ENCODE measurements around the gene VSIG8.

The VSIG8 gene

DNA sequence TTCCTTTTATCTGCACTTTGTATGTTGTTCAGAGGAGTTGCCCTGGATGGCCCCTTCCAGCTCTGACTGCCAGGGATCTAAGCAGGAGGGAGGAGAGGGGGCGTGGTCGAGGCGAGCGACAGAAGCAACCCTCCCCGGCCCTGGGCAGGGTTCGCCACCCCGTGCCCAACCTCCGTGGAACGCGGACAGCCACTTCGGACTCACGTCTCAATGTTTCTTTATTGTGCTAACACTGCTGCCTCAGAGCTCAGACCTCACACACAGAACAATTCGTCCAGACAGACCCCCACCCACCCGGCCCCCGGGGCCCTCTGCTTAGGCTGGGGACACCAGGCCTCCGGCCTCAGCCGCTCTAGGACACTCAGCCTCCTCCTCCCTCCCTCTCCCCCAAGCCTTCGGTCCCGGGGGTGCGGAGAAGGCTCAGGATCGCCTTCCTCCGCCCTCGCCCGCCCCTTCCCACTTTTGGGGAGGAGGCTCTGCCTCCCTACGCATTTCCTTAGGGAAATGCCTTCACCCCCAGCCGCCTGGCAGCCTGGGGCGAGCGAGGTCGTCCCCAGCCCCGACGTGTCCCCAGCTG, 8.3 kb downstream of the VSIG8 start:
- peak overlapping the region; percentile 59 for H3K4me3 ChIP-seq (ENCODE audit: low read length)
- H3K9ac ChIP-seq (ENCODE audit: low read length) = no peak overlapping the region
- no peak overlapping the region for H3K27ac ChIP-seq (ENCODE audit: low read length)

DNA sequence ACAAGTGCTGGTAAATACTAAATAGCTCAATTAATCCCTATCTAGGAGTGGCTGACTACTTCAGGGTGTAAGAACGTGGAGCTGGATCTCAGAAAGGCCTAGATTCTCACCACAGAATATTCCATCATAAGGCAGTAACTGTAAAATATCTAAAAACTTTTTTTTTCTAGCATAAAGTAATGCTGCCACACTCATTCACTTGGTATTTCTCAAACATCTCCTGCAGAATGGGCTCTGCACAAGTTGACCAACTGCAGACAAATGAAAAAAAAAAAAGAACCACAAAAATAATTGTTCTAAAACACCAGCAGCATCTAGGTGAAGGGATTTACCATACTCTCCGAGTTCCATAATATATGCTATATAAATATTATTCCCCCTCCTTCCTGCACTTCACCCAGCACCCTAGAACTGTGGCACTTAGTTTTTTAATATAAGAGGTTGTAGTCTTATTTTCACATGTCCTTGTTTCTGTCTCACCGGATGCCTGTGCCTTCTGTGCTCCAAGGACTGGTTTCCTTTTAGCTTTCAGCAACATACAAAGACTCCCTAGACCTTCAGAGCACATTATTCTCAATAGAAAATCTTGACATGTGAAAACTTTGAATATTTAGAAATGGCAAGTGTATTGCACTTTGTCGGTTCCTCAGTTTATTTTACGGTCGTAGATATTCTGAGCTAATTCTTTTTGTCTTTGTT, 8.9 kb downstream of the VSIG8 start:
- H3K9ac ChIP-seq (ENCODE audit: low read length) = no peak overlapping the region
- H3K36me3 ChIP-seq (ENCODE audit: control insufficient read depth, low read depth, low read length) = no peaks in the 10 kb centered on the region
- H3K4me3 ChIP-seq (ENCODE audit: low read length) = peak overlapping the region; percentile 59
- H3K27ac ChIP-seq (ENCODE audit: low read length) = no peak overlapping the region
- no peaks in the 10 kb centered on the region for H3K9me3 ChIP-seq (ENCODE audit: control insufficient read depth, low read depth, low read length)
- no peaks in the 10 kb centered on the region for H3K4me1 ChIP-seq (ENCODE audit: control insufficient read depth, low read depth, low read length)
- H3K27me3 ChIP-seq (ENCODE audit: control insufficient read depth, insufficient read depth, low read length) = peaks cover 45% of the 10 kb centered on the region

More for the DNA sequence above, 8.3 kb downstream of the VSIG8 start:
- Histone ChIP-seq H3K9me3 (ENCODE audit: control insufficient read depth, low read depth, low read length) (no peaks in the 10 kb centered on the region), H3K36me3 (ENCODE audit: control insufficient read depth, low read depth, low read length) (no peaks in the 10 kb centered on the region), H3K4me1 (ENCODE audit: control insufficient read depth, low read depth, low read length) (no peaks in the 10 kb centered on the region), H3K27me3 (ENCODE audit: control insufficient read depth, insufficient read depth, low read length) (peaks cover 45% of the 10 kb centered on the region)

DNA sequence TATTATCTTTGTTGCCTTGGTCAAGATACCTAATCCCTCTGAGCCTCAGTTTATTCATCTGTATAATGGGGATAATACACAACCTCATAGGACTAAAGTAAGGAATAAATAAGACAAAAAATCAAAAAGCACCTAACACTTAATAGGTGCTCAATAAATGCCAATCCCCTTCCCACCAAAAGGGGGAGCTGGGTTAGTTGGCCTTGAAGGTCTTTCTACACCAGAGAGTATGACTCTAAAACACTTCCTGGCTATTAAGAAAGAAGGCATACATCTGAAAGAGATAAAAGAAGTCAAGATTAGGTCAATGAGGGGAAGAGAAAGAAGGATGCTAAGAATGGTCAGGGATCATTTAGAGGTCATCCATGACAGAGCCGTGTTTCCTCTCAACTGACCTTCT, 11.1 kb downstream of the VSIG8 start:
- Histone ChIP-seq H3K27me3 (ENCODE audit: control insufficient read depth, insufficient read depth, low read length) (peaks cover 39% of the 10 kb centered on the region), H3K9me3 (ENCODE audit: control insufficient read depth, low read depth, low read length) (no peaks in the 10 kb centered on the region), H3K36me3 (ENCODE audit: control insufficient read depth, low read depth, low read length) (no peaks in the 10 kb centered on the region), H3K4me3 (ENCODE audit: low read length) (no peak overlapping the region), H3K9ac (ENCODE audit: low read length) (no peak overlapping the region), H3K4me1 (ENCODE audit: control insufficient read depth, low read depth, low read length) (no peaks in the 10 kb centered on the region), H3K27ac (ENCODE audit: low read length) (no peak overlapping the region)

DNA sequence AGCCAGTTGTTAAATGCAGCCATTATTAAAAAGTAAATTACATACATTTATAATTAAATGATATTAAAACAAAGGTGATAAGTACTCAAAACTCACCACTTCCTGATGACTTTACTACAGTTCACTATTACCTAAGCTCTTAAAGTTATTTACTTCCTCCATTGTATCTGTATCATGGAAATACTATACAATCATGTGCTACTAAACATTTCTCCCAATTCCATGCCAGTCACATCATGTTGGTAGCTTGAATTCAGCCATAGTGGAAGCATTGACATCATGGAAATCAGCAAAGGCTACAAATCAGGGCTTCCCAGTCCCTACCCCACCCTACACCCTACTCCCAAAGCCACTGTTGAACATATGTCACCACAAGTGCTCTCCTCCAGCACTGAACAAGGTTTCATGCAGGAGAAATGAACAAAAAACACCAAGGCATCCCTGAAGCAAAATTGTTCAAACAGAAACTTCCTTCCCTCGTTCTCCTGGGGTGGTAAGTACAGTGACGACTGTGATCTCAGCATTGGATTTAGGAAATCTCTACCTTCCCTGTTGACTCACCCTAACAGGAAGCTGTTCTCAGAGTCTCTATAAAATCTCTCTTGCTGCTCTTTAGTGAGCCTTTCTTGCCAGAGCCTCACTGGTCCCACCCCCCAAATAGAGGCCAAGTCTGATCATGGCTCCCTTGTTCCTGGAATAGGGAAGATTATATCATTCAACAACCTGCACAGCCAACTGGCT, 12.7 kb downstream of the VSIG8 start:
- Histone ChIP-seq H3K9ac (ENCODE audit: low read length) (no peak overlapping the region), H3K4me1 (ENCODE audit: control insufficient read depth, low read depth, low read length) (no peaks in the 10 kb centered on the region), H3K4me3 (ENCODE audit: low read length) (no peak overlapping the region)

DNA sequence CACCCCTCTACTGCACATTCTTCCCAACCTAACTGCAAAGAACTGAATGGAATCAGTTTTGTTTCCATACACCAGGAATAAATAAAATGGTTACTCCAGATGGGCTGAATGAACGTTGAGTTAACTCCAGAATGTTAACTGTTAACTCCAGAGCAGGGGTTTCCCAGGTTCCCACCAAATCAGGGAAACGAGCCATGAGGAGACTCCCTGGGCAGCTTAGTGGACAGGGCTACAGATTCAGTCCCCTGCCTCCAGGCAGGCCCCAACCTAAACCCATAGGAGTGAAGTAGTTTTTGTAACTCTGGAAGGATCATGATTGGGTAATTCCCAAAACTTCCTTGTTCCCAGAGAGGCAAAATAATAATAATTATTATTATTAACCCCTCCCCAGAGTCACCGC, 14.1 kb downstream of the VSIG8 start:
- no peak overlapping the region for H3K9ac ChIP-seq (ENCODE audit: low read length)
- H3K4me3 ChIP-seq (ENCODE audit: low read length) = no peak overlapping the region
- no peaks in the 10 kb centered on the region for H3K9me3 ChIP-seq (ENCODE audit: control insufficient read depth, low read depth, low read length)
- H3K36me3 ChIP-seq (ENCODE audit: control insufficient read depth, low read depth, low read length) = no peaks in the 10 kb centered on the region
- H3K27ac ChIP-seq (ENCODE audit: low read length) = no peak overlapping the region
- peaks cover 8% of the 10 kb centered on the region for H3K27me3 ChIP-seq (ENCODE audit: control insufficient read depth, insufficient read depth, low read length)
- H3K4me1 ChIP-seq (ENCODE audit: control insufficient read depth, low read depth, low read length) = no peaks in the 10 kb centered on the region

More for the DNA sequence above, 12.7 kb downstream of the VSIG8 start:
- no peak overlapping the region for H3K27ac ChIP-seq (ENCODE audit: low read length)
- no peaks in the 10 kb centered on the region for H3K9me3 ChIP-seq (ENCODE audit: control insufficient read depth, low read depth, low read length)
- no peaks in the 10 kb centered on the region for H3K36me3 ChIP-seq (ENCODE audit: control insufficient read depth, low read depth, low read length)
- H3K27me3 ChIP-seq (ENCODE audit: control insufficient read depth, insufficient read depth, low read length) = peaks cover 23% of the 10 kb centered on the region

DNA sequence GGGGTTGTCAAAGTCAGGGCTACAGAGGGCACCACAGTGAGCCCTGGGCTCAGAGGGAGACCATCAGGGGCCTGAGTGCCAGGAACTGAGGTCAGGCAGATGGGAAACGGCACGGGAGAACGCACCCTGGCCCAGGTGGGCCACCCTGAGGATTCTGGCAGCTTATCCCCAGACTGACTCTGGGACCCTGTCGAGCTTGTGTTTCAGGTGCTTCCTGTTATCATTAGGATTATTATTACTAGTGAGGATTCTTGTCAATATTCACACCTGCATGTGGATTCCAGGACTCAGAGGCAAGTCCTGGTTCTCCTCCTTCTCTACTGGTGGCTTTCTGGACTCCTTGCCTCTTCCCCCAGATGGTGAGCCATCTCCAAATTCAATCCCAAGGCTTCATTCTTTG, 15.2 kb downstream of the VSIG8 start:
- no peaks in the 10 kb centered on the region for H3K9me3 ChIP-seq (ENCODE audit: control insufficient read depth, low read depth, low read length)
- no peak overlapping the region for H3K27ac ChIP-seq (ENCODE audit: low read length)
- H3K4me1 ChIP-seq (ENCODE audit: control insufficient read depth, low read depth, low read length) = no peaks in the 10 kb centered on the region
- no peak overlapping the region for H3K9ac ChIP-seq (ENCODE audit: low read length)
- H3K36me3 ChIP-seq (ENCODE audit: control insufficient read depth, low read depth, low read length) = no peaks in the 10 kb centered on the region
- no peak overlapping the region for H3K4me3 ChIP-seq (ENCODE audit: low read length)
- no peaks in the 10 kb centered on the region for H3K27me3 ChIP-seq (ENCODE audit: control insufficient read depth, insufficient read depth, low read length)

DNA sequence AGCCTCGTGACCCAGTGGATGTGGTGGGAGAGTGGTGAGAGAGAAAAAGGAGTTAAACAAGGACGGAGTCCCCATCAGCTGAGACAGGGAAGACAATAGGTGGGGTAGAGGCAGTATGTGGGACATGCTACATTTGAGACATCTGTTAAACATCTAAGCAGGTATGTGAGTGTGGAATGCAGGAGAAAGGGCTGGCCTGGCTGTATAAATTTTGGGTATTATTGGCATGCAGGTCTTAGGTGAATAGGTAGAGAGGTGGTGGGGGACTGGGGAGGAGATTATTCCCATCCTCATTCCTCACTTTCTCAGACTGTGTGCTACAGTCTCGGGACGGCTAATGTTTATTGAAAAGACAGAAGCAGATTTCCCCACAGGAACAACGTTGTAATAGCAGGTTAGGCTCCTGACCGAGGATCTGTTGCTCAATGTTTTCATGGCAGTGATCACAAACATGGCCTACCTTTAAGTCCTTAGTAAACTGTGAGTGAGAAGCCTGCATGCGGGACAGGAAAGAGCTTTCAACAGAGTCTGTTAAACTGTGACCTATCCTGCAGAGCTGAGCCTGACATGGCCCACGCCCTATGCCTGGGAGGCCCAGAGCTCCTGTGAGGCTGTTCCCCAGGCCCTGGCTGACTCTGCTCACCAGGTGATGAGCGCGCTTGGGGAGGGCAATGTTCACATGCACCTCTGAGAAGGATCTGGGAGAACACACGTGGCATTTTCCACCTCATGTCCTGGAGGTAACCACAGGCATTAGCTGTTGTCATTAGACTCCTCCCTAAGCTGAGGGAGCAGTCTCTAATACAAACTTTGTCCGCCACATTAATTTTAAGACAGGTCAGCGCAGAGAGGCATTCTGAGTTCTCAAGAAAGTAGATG, 16.5 kb downstream of the VSIG8 start:
- Histone ChIP-seq H3K4me3 (ENCODE audit: low read length) (no peak overlapping the region), H3K36me3 (ENCODE audit: control insufficient read depth, low read depth, low read length) (no peaks in the 10 kb centered on the region), H3K4me1 (ENCODE audit: control insufficient read depth, low read depth, low read length) (no peaks in the 10 kb centered on the region), H3K27ac (ENCODE audit: low read length) (no peak overlapping the region), H3K9me3 (ENCODE audit: control insufficient read depth, low read depth, low read length) (no peaks in the 10 kb centered on the region), H3K9ac (ENCODE audit: low read length) (no peak overlapping the region), H3K27me3 (ENCODE audit: control insufficient read depth, insufficient read depth, low read length) (no peaks in the 10 kb centered on the region)

DNA sequence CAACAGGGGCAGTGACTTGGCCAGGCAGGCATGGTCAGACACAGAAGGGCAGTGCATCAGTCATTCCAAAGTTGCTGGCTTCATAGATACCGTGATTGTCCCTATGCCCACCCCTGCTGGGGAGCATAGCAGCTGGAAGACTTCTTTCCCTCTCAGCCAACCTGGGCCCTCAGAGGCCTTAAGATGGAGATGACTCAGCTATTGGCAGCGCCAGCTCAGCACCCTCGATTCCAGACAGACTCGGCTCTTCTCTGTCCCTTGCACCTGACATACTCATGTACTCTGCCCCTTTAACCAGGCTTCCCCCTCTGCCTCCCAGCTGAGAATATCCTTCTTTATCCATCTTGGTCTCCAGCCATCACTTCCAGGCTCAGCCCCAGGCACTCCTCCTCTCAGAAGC, 19.0 kb downstream of the VSIG8 start:
- no peaks in the 10 kb centered on the region for H3K4me1 ChIP-seq (ENCODE audit: control insufficient read depth, low read depth, low read length)
- no peak overlapping the region for H3K9ac ChIP-seq (ENCODE audit: low read length)
- no peaks in the 10 kb centered on the region for H3K27me3 ChIP-seq (ENCODE audit: control insufficient read depth, insufficient read depth, low read length)
- H3K27ac ChIP-seq (ENCODE audit: low read length) = no peak overlapping the region
- H3K9me3 ChIP-seq (ENCODE audit: control insufficient read depth, low read depth, low read length) = no peaks in the 10 kb centered on the region
- no peak overlapping the region for H3K4me3 ChIP-seq (ENCODE audit: low read length)
- no peaks in the 10 kb centered on the region for H3K36me3 ChIP-seq (ENCODE audit: control insufficient read depth, low read depth, low read length)

DNA sequence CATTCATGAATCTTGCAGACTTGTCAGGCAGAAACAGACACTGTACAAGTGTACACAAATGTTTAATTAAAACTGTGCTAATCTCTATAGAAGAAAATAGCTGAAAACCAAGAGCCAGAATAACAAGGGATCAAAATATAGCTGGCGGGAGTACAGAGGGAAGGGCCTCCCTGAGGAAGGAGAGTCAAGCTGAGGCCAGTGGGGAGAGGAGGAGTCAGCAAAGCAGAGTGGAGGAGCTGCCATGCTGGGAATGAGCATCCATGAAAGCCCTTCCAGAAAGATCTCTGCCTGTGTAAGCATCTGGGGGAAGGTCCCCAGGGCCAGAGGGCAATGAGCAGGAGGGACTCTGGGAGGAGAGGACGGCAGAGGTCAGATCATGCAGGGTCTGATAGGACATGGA, 20.7 kb downstream of the VSIG8 start:
- H3K27me3 ChIP-seq (ENCODE audit: control insufficient read depth, insufficient read depth, low read length) = no peaks in the 10 kb centered on the region
- no peak overlapping the region for H3K4me3 ChIP-seq (ENCODE audit: low read length)
- H3K4me1 ChIP-seq (ENCODE audit: control insufficient read depth, low read depth, low read length) = no peaks in the 10 kb centered on the region
- no peaks in the 10 kb centered on the region for H3K36me3 ChIP-seq (ENCODE audit: control insufficient read depth, low read depth, low read length)
- H3K27ac ChIP-seq (ENCODE audit: low read length) = no peak overlapping the region
- H3K9ac ChIP-seq (ENCODE audit: low read length) = no peak overlapping the region
- no peaks in the 10 kb centered on the region for H3K9me3 ChIP-seq (ENCODE audit: control insufficient read depth, low read depth, low read length)

DNA sequence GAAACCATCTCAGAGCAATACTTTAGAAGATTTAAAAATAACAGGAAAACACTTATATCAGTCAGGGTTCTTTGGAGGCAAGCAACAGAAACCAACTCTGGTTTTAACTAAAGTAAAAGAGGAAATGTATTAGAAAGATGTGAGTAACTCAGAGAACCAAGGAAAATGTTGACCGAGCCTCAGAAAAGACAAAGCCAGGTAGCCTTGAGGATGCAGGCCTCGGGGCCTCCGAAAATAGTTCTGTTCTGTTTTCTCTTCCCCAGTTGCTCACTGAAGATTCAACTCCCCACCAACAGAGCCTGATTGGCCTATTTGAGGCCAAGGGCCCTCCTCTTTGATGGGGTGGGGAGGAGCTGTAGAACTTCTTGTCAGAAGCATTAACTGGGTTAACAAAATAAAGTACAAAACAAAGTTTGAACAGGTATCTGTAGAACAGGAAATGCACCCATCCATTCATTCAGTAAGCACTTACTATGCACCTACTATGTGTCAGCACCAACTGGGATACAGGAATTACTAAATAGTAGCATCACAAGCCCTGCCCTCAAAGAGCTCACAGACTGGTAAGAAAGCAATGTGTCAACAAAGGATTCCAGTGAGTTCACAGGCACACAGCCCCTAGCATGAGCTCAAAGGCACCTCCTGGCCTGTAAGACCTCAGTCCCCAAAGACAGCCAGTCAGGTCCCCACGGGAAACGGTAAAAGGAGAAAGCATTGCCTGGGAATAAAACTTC, 23.2 kb downstream of the VSIG8 start:
- Histone ChIP-seq H3K9me3 (ENCODE audit: control insufficient read depth, low read depth, low read length) (no peaks in the 10 kb centered on the region), H3K4me1 (ENCODE audit: control insufficient read depth, low read depth, low read length) (no peaks in the 10 kb centered on the region), H3K27ac (ENCODE audit: low read length) (no peak overlapping the region), H3K4me3 (ENCODE audit: low read length) (no peak overlapping the region), H3K27me3 (ENCODE audit: control insufficient read depth, insufficient read depth, low read length) (no peaks in the 10 kb centered on the region), H3K36me3 (ENCODE audit: control insufficient read depth, low read depth, low read length) (no peaks in the 10 kb centered on the region), H3K9ac (ENCODE audit: low read length) (no peak overlapping the region)

DNA sequence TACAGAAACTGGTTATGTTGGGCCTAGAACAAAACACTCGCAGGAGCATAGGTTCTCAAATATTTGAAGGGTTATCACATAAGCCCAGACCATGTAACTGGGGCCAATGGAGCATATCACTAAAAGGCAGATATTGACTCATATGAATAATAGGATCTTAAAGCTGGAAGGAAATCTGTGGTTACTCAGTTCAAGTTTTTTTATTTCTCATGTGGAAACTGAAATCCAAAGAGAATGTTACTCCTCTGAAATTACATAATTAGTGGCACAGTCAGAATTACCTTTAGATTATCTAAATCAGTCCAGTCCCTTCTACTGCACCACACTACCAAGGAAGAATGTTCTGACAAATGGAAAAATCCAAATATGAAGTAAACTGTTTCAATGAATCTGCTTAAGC, 23.7 kb downstream of the VSIG8 start:
- Histone ChIP-seq H3K9ac (ENCODE audit: low read length) (no peak overlapping the region), H3K36me3 (ENCODE audit: control insufficient read depth, low read depth, low read length) (no peaks in the 10 kb centered on the region), H3K4me1 (ENCODE audit: control insufficient read depth, low read depth, low read length) (no peaks in the 10 kb centered on the region), H3K9me3 (ENCODE audit: control insufficient read depth, low read depth, low read length) (no peaks in the 10 kb centered on the region), H3K27ac (ENCODE audit: low read length) (no peak overlapping the region), H3K27me3 (ENCODE audit: control insufficient read depth, insufficient read depth, low read length) (no peaks in the 10 kb centered on the region), H3K4me3 (ENCODE audit: low read length) (no peak overlapping the region)
